HepG2 (cell line): ENCODE results near the gene MRNIP. TPM values are rescaled to one million over a fixed set of nuclear protein-coding genes. Genes with fewer than 3 reads are reported as not detected.

Experiments used
- CREB3 ChIP-seq: sonication (generic); formaldehyde crosslinking; IDR thresholded peaks from 2 replicates; pipeline ENCODE4 v1.5.0; 2020; ENCODE audit warnings: missing genetic modification reagents
- NR2C2 ChIP-seq: sonication (generic); formaldehyde crosslinking; IDR thresholded peaks from 2 replicates; pipeline ENCODE4 v1.4.0; 2020; ENCODE audit warnings: missing genetic modification reagents, mild to moderate bottlenecking, moderate library complexity, borderline replicate concordance
- PATZ1 ChIP-seq: sonication (generic); formaldehyde crosslinking; IDR thresholded peaks from 2 replicates; pipeline ENCODE4 v1.4.0; 2020; ENCODE audit warnings: missing genetic modification reagents
- PHF8 ChIP-seq: sonication (generic); formaldehyde crosslinking; IDR thresholded peaks from 2 replicates; pipeline ENCODE4 v1.5.0; 2020; ENCODE audit warnings: missing genetic modification reagents
- POGK ChIP-seq: sonication (generic); formaldehyde crosslinking; conservative IDR thresholded peaks from 2 replicates; pipeline ENCODE4 v1.8.0; 2022; ENCODE audit warnings: mild to moderate bottlenecking, moderate library complexity, missing genetic modification reagents
- TCF7L2 ChIP-seq: IDR thresholded peaks from 2 replicates; pipeline ENCODE4 v1.6.1; 2011; ENCODE audit warnings: mild to moderate bottlenecking, low read depth, low read length, moderate library complexity
- ZBTB21 ChIP-seq: sonication (generic); formaldehyde crosslinking; IDR thresholded peaks from 2 replicates; pipeline ENCODE4 v1.4.0; 2020; ENCODE audit warnings: missing genetic modification reagents
- ZFP82 ChIP-seq: sonication (generic); formaldehyde crosslinking; IDR thresholded peaks from 2 replicates; pipeline ENCODE4 v1.5.1; 2020; ENCODE audit warnings: mild to moderate bottlenecking, missing genetic modification reagents, borderline replicate concordance
- ZNF142 ChIP-seq: sonication (generic); formaldehyde crosslinking; IDR thresholded peaks from 2 replicates; pipeline ENCODE4 v1.4.0; 2020; ENCODE audit warnings: missing genetic modification reagents
- ZNF331 ChIP-seq: sonication (generic); formaldehyde crosslinking; IDR thresholded peaks from 2 replicates; pipeline ENCODE4 v1.4.0; 2020; ENCODE audit warnings: missing genetic modification reagents
- ZNF333 ChIP-seq: sonication (generic); formaldehyde crosslinking; IDR thresholded peaks from 2 replicates; pipeline ENCODE4 v1.4.0; 2020; ENCODE audit warnings: mild to moderate bottlenecking, missing genetic modification reagents, borderline replicate concordance
- ZNF687 ChIP-seq: sonication (generic); formaldehyde crosslinking; IDR thresholded peaks from 2 replicates; pipeline ENCODE4 v1.5.1; 2020; ENCODE audit warnings: mild to moderate bottlenecking, missing genetic modification reagents, moderate library complexity
- polyA plus RNA-seq, 8 experiments: library from polyadenylated mRNA; depleted of rRNA in 3 of 8; stranded (reverse) in 7 of 8; unstranded in 1 of 8; fragments of >200 nt; fragmentation: Illumina TruSeq in 4 of 8; extraction: Trizol in 4 of 8; gene quantifications; 2 replicates each; pipeline versions ENCODE4 v1.2.1 to v1.2.3, GENCODE V29; 2011 to 2016; ENCODE audit warnings: low read depth in 4 of 8, missing spikeins in 1 of 8, mixed read lengths in 1 of 8; ENCODE audit not compliant: insufficient read depth in 1 of 8
- total RNA-seq, 5 experiments: library from RNA; depleted of rRNA; stranded (reverse); fragments of >200 nt; fragmentation: Illumina TruSeq; extraction: Trizol; gene quantifications; 2 replicates each; pipeline ENCODE4 v1.2.3, GENCODE V29; 2016; ENCODE audit warnings: low read depth in 1 of 5

Gene MRNIP
- total and polyA plus RNA-seq, 2 of the 13 experiments (the other 11 are each of a cell fraction or from before 2014, with no cell fraction given) = 15.5 to 34.1 TPM

- no peak for TF ChIP-seq CREB3 (CRISPR knock-in tag)
- no peak for TF ChIP-seq NR2C2 (CRISPR knock-in tag)
- no peak for TF ChIP-seq POGK (CRISPR knock-in tag)
- no peak for TF ChIP-seq ZNF333
- 0 out of 2 replicates have a peak, but pooled peaks have one; percentile 48 for TF ChIP-seq PHF8 (CRISPR knock-in tag)
- TF ChIP-seq ZNF687 (CRISPR knock-in tag) = peak; percentile 97
- peak; percentile 53; the same call in 1 of the 2 replicates for TF ChIP-seq ZNF331
- TF ChIP-seq PATZ1 (CRISPR knock-in tag) = no peak; the same call in 1 of the 2 replicates
- peak; percentile 97 for TF ChIP-seq ZFP82 (CRISPR knock-in tag)
- TF ChIP-seq ZNF142 (CRISPR knock-in tag) = peak; percentile 51; the same call in 1 of the 2 replicates
- no peak for TF ChIP-seq TCF7L2
- TF ChIP-seq ZBTB21 (CRISPR knock-in tag) = no peak
Observed at GRCh38 chr5:179819296-179820126, 39.1 kb downstream of the MRNIP start (continued).
